K562 (cell line): ENCODE measurements around the gene TMEM131L. TPM values are rescaled to one million over a fixed set of nuclear protein-coding genes. Genes with fewer than 3 reads are reported as not detected.

Experiments
- ASH1L ChIP-seq: fragments of 450-650 bp; IDR thresholded peaks from 2 replicates; pipeline ENCODE4 v1.6.1; 2018; ENCODE audit warnings: borderline replicate concordance, mild to moderate bottlenecking, low read depth; ENCODE audit not compliant: partially characterized antibody
- ELF4 ChIP-seq: fragments of 450-650 bp; formaldehyde crosslinking; IDR thresholded peaks from 2 replicates; pipeline ENCODE4 v1.4.0; 2022; ENCODE audit warnings: missing genetic modification characterization
- EWSR1 ChIP-seq: fragments of 450-650 bp; IDR thresholded peaks from 2 replicates; pipeline ENCODE4 v1.6.1; 2018; ENCODE audit warnings: borderline replicate concordance, mild to moderate bottlenecking, low read depth, moderate library complexity; ENCODE audit not compliant: partially characterized antibody
- GABPB2 ChIP-seq: fragments of 250-450 bp; sonication (Bioruptor Pico); conservative IDR thresholded peaks from 2 replicates; pipeline ENCODE4 v1.5.1; 2021; ENCODE audit warnings: mild to moderate bottlenecking
- PHTF2 ChIP-seq: fragments of 250-450 bp; sonication (Bioruptor Pico); IDR thresholded peaks from 2 replicates; pipeline ENCODE4 v1.5.0; 2021; ENCODE audit warnings: mild to moderate bottlenecking
- PPARD ChIP-seq: fragments of 250-450 bp; sonication (Bioruptor Pico); IDR thresholded peaks from 2 replicates; pipeline ENCODE4 v1.8.0; 2022; ENCODE audit warnings: inconsistent platforms, mild to moderate bottlenecking, moderate library complexity
- SMARCE1 ChIP-seq: fragments of 450-650 bp; IDR thresholded peaks from 2 replicates; pipeline ENCODE4 v1.7.1; 2016; ENCODE audit warnings: mild to moderate bottlenecking
- SNAPC5 ChIP-seq: fragments of 250-450 bp; sonication (Bioruptor Pico); IDR thresholded peaks from 2 replicates; pipeline ENCODE4 v1.8.0; 2021; ENCODE audit warnings: moderate library complexity, mild to moderate bottlenecking, inconsistent platforms
- TAF15 ChIP-seq: fragments of 200-400 bp; formaldehyde crosslinking; IDR thresholded peaks from 2 replicates; pipeline ENCODE4 v1.6.1; 2017; ENCODE audit warnings: mild to moderate bottlenecking, low read depth, low read length, moderate library complexity
- TCF7 ChIP-seq: sonication (generic); IDR thresholded peaks from 2 replicates; pipeline ENCODE4 v1.6.1; 2016; ENCODE audit warnings: antibody characterized with exemption, borderline replicate concordance
- TRIM24 ChIP-seq, 2 experiments: fragments of 450-650 bp; IDR thresholded peaks; 2 replicates each; pipeline ENCODE4 v1.6.1; 2016
- ZKSCAN8 ChIP-seq: fragments of 200-800 bp; sonication (Bioruptor generic); IDR thresholded peaks from 2 replicates; pipeline ENCODE4 v1.6.1; 2016; ENCODE audit warnings: missing genetic modification characterization, missing compliant biosample characterization
- ZNF77 ChIP-seq: fragments of 250-450 bp; sonication (Bioruptor Pico); IDR thresholded peaks from 2 replicates; pipeline ENCODE4 v1.5.0; 2020
- polyA plus RNA-seq, 8 experiments: library from polyadenylated mRNA; depleted of rRNA in 4 of 8; stranded (reverse) in 5 of 8; unstranded in 3 of 8; fragments of >200 nt; fragmentation: Nextera tagmentation in 2 of 8; fragmentation: Illumina TruSeq in 1 of 8; extraction: Ambion mirVana in 2 of 8; extraction: Trizol in 1 of 8; gene quantifications; 2 replicates each; pipeline versions ENCODE4 v1.2.1 to v1.2.3, GENCODE V29; 2011 to 2014; ENCODE audit warnings: inconsistent platforms in 1 of 8, missing spikeins in 1 of 8
- total RNA-seq, 7 experiments: library from RNA; depleted of rRNA in 6 of 7; stranded (reverse); fragments of >200 nt in 6 of 7; fragmentation: Illumina TruSeq in 2 of 7; extraction: Trizol in 2 of 7; gene quantifications; 2 replicates each; pipeline versions ENCODE4 v1.2.1 to v1.2.3, GENCODE V29; 2011 to 2021; ENCODE audit warnings: low replicate concordance in 1 of 7
- TF ChIP-seq, protein P1 (sequence below): fragments of 450-650 bp; IDR thresholded peaks from 2 replicates; pipeline ENCODE4 v1.6.1; 2016; ENCODE audit warnings: mild to moderate bottlenecking, moderate library complexity

TMEM131L gene
- total and polyA plus RNA-seq, 9 of the 15 experiments (the other 6 are each of a cell fraction or from before 2014, with no cell fraction given) = 1.2 to 20.8 (median 12.9) TPM

- TF ChIP-seq, protein P1, sequence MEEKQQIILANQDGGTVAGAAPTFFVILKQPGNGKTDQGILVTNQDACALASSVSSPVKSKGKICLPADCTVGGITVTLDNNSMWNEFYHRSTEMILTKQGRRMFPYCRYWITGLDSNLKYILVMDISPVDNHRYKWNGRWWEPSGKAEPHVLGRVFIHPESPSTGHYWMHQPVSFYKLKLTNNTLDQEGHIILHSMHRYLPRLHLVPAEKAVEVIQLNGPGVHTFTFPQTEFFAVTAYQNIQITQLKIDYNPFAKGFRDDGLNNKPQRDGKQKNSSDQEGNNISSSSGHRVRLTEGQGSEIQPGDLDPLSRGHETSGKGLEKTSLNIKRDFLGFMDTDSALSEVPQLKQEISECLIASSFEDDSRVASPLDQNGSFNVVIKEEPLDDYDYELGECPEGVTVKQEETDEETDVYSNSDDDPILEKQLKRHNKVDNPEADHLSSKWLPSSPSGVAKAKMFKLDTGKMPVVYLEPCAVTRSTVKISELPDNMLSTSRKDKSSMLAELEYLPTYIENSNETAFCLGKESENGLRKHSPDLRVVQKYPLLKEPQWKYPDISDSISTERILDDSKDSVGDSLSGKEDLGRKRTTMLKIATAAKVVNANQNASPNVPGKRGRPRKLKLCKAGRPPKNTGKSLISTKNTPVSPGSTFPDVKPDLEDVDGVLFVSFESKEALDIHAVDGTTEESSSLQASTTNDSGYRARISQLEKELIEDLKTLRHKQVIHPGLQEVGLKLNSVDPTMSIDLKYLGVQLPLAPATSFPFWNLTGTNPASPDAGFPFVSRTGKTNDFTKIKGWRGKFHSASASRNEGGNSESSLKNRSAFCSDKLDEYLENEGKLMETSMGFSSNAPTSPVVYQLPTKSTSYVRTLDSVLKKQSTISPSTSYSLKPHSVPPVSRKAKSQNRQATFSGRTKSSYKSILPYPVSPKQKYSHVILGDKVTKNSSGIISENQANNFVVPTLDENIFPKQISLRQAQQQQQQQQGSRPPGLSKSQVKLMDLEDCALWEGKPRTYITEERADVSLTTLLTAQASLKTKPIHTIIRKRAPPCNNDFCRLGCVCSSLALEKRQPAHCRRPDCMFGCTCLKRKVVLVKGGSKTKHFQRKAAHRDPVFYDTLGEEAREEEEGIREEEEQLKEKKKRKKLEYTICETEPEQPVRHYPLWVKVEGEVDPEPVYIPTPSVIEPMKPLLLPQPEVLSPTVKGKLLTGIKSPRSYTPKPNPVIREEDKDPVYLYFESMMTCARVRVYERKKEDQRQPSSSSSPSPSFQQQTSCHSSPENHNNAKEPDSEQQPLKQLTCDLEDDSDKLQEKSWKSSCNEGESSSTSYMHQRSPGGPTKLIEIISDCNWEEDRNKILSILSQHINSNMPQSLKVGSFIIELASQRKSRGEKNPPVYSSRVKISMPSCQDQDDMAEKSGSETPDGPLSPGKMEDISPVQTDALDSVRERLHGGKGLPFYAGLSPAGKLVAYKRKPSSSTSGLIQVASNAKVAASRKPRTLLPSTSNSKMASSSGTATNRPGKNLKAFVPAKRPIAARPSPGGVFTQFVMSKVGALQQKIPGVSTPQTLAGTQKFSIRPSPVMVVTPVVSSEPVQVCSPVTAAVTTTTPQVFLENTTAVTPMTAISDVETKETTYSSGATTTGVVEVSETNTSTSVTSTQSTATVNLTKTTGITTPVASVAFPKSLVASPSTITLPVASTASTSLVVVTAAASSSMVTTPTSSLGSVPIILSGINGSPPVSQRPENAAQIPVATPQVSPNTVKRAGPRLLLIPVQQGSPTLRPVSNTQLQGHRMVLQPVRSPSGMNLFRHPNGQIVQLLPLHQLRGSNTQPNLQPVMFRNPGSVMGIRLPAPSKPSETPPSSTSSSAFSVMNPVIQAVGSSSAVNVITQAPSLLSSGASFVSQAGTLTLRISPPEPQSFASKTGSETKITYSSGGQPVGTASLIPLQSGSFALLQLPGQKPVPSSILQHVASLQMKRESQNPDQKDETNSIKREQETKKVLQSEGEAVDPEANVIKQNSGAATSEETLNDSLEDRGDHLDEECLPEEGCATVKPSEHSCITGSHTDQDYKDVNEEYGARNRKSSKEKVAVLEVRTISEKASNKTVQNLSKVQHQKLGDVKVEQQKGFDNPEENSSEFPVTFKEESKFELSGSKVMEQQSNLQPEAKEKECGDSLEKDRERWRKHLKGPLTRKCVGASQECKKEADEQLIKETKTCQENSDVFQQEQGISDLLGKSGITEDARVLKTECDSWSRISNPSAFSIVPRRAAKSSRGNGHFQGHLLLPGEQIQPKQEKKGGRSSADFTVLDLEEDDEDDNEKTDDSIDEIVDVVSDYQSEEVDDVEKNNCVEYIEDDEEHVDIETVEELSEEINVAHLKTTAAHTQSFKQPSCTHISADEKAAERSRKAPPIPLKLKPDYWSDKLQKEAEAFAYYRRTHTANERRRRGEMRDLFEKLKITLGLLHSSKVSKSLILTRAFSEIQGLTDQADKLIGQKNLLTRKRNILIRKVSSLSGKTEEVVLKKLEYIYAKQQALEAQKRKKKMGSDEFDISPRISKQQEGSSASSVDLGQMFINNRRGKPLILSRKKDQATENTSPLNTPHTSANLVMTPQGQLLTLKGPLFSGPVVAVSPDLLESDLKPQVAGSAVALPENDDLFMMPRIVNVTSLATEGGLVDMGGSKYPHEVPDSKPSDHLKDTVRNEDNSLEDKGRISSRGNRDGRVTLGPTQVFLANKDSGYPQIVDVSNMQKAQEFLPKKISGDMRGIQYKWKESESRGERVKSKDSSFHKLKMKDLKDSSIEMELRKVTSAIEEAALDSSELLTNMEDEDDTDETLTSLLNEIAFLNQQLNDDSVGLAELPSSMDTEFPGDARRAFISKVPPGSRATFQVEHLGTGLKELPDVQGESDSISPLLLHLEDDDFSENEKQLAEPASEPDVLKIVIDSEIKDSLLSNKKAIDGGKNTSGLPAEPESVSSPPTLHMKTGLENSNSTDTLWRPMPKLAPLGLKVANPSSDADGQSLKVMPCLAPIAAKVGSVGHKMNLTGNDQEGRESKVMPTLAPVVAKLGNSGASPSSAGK = no peak
- TF ChIP-seq EWSR1 (no peak), ZNF77 (CRISPR knock-in tag) (no peak), ZKSCAN8 (CRISPR knock-in tag) (no peak), SNAPC5 (no peak), TCF7 (0 out of 2 replicates have a peak, but pooled peaks have one; percentile 60), GABPB2 (CRISPR knock-in tag) (no peak), SMARCE1 (peak; percentile 85), PPARD (CRISPR knock-in tag) (no peak), TAF15 (no peak), PHTF2 (CRISPR knock-in tag) (no peak), TRIM24 (IDR thresholded peaks at IDR 0.05) (peak; percentile 91 to 92), ASH1L (no peak), ELF4 (CRISPR knock-in tag) (no peak)
Observed at GRCh38 chr4:153528705-153529485, 62.7 kb downstream of the TMEM131L start (continued).
